NCI-H524 treated with DMSO at 0.1 percent for 48 hours (cell line): ENCODE results near the gene CCDC18.
"Not testable (repeated sequence)": the region's sequence is repeated elsewhere in the genome, so short reads cannot be mapped to it uniquely, and the experiment has no call there.

ENCODE experiments used
- DNase-seq: peaks from one replicate; lab custom pipeline; 2025; lab: John Stamatoyannopoulos, UW

The CCDC18 gene

DNA sequence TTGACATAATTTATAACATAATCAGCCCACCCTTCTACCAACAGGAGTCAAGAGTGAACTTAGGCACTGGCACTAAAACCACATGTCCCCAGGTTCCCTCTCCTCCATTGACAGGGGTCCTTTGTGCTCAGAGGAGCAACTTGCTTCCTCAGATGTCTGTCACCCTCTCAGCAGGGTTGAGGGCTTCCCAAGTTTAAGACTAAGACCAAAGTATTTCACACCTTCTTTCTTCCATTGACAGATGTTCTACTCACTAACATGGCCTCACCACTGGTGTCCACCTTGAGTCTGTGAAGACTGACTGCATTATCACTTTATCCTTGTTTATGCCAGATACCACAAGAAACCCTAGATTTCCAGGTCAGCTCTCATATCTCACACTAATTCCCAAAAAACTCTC, 56.5 kb downstream of the CCDC18 start:
- DNase-seq: no peak

DNA sequence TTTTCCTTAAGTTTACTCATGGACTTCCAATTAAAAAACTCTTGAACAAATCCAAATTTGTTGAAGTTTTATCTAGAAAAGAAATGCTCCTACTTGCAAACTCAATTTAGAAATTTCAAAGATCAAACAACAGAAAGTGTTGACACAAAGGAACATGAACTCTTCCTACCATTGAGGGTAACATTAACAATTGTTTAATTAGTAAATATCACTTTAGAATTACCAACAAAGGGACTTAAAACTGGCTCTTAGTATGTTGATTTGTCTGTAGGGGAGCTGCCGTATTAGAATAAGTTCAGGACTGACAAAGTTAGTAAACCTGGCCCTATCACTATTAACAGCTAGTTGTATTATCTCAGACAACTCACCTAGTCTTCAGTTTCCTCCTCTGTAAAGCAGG, 57.9 kb downstream of the CCDC18 start:
- DNase-seq: no peak

DNA sequence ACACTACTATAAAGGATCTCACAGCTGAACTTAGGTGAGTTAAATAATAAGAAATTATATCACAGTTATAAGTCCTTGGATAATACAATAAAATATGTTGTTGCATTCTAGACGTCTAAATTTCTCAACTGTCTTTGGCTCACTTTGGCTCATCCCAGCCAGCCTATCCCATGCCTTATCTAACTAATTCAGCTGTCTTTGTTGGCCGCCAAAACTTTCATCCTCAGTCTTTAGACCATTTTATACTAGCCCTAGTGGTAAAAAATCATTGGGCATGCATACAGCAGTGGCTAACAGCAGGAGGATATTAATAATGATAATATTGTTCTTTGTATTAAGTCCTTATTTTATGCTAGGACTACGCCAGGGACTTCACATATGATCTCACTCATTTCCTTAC, 59.3 kb downstream of the CCDC18 start:
- DNase-seq: no peak

DNA sequence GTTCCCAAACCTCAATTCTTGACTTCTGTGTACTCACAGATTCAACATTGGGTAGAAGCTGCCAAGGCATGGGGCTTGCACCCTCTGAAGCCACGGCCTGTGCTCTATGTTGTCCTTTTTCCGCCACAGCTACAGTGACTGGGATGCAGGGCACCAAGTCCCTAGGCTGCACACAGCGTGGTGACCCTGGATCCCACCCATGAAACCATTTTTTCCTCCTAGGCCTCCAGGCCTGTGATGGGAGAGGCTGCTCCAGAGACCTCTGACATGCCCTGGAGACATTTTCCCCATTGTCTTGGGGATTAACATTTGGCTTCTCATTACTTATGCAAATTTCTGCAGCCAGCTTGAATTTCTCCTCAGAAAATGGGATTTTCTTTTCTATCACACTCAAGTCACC, 62.7 kb downstream of the CCDC18 start:
- DNase-seq: not testable (repeated sequence)

DNA sequence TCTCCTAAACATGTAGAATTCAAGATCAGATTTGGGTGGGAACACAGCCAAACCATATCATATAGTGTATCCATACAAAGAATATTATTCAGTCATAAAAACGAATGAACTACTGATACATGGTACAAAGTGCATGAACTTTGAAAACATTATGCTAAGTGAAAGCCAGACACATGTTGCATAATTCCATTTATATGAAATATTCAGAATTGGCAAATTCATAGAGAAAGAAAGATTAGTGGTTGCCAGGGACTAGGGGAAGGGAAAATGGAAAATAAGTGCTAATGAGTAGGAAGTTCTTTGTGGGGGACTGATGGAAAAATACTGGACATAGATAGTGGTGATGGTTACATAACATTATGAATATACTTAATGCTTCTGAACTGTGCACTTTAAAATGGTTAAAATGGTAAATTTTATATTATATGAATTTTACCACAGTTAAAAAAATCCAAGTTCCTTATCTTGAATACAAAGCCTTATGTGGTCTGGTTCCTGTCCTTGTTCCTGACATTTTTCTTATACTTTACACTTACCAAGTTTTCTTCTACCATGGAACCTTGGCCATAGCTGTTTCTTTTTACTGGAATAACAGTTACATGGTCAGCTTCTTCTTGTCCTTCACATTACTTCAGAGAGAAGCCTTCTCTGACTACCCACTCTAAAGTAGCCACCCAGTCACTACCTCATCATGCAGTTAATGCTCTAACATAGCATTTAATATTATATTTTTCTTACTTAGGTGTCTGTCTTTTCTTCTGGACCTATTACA, 64.0 kb downstream of the CCDC18 start:
- no peak for DNase-seq

DNA sequence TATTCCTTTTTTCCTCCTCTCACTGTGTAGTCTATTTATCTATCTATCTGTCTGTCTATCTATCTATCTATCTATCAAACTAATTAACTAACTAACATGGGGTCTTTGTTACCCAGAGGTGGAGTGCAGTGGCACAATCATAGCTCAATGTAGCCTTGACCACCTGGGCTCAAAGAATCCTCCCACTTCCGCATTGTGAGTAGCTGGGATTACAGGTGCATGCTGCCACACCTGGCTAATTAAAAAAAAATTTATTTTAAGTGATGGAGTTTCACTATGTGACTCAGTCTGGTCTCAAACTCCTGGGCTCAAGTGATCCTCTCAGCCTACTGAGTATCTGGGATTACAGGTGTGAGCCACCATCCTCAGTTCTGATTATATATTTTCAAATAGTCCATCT, 71.4 kb downstream of the CCDC18 start:
- DNase-seq: no peak

DNA sequence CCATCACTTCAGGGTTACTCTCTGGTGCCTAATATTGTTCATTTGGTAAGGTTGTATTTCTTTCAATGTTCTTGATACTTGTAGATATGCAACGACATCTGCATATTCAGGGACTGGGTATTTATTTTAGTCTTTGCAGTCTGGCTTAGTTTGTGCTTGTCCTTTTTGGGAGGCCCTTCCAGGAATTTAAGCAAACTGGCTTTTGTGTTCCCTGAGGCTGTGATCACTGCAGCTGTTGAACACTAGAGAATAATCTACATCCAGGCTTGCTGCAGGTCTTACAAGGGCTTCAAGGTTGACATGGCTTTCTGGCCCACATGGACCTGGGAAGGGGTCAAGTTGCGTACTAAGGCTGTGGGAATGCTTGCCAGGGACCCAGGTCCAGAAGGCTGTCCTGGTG, 72.1 kb downstream of the CCDC18 start:
- DNase-seq: no peak

DNA sequence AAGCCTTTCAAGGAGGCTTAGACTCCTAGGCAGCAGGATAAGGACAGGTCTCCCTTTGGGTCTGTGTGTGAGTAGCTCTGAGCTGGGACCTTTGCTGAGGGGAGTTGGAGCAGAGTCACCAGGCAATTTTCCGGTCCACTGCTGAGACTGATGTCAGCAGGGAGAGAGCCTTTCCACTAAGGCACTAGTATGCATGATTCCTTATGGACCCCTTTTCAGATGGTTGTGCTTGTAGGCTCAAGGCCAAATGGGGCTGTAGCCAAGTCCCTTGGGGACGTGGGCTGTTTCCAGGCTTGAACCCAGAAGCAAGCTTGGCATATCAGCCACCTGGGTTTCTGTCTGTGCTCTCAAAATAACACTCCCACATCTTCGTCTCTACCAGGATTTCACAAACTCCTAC, 73.0 kb downstream of the CCDC18 start:
- DNase-seq: no peak

DNA sequence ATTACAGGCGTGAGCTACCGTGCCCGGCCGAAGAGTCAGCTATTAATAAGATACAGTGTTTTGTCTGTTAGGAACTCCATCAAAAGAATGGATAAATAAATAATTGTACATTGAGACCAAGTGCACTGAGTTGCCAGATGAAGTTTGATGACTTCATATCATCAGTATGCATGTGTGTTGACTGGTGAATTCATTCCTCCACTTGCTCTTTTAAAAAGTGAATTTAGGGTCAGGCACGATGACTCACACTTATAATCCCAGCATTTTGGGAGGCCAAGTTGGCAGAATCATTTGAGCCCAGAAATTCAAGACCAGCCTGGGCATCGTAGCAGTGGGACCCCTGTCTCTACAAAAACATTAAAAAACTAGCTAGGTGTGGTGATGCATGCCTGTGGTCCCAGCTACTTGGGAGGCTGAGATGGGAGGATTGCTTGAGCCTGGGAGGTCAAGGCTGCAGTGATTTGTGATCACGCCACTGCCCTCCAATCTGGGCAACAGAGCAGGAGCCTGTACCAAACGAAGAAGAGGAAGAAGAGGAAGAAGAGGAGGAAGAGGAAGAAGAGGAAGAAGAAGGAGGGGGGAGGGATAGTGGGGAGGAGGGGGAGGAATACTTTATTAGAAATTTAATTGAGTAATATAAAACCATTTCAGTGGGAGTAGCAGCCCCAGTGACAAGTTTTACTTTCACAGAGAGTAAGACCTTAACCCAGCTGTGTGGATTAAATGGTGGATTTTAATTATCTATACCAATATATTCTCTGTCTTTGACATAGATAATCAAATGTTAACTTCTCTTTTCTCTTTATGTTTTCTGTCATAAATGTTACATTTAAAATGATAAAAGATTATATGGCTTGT, 74.9 kb downstream of the CCDC18 start:
- DNase-seq: no peak

DNA sequence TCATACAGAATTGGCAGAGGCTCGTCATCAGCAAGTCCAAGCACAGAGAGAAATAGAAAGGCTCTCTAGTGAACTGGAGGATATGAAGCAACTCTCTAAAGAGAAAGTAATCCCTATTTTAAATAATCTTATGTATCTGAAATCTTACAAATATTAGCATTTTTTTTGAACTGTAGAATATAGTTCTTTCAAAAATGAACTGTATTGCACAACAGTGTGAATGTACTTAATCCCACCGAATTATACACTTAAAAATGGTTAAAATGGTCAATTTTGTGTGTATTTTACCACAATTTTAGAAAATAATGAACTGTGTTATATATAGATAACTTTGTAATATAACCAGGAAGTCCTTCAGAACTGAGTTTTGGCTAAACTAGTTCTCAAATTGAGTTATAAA, 75.9 kb downstream of the CCDC18 start:
- no peak for DNase-seq

DNA sequence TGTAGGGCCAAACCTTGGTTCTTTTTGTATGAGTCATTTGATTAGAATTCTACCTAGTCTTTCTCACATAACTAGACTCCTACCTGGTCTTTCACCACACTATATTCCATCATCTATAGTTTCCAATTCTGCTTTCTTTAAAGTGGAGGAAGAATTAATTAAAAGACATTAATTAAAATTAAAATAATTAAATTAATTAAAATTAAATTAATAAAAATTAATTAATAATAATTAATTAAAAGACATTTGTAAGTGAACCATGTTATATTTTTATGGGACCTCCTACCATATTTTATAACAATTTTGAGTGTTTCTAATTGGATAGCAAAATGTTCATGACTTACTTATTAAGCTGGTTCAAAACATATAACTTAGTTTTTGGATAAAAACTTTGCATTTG, 77.4 kb downstream of the CCDC18 start:
- no peak for DNase-seq

DNA sequence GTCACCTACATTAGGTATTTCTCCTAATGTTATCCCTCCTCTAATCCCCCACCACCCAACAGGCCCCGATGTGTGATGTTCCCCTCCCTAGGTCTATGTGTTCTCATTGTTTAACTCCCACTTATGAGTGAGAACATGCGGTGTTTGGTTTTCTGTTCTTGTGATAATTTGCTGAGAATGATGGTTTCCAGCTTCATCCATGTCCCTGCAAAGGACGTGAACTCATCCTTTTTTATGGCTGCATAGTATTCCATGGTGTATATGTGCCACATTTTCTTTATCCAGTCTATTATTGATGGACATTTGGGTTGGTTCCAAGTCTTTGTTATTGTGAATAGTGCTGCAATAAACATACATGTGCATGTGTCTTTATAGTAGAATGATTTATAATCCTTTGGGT, 80.2 kb downstream of the CCDC18 start:
- not testable (repeated sequence) for DNase-seq

DNA sequence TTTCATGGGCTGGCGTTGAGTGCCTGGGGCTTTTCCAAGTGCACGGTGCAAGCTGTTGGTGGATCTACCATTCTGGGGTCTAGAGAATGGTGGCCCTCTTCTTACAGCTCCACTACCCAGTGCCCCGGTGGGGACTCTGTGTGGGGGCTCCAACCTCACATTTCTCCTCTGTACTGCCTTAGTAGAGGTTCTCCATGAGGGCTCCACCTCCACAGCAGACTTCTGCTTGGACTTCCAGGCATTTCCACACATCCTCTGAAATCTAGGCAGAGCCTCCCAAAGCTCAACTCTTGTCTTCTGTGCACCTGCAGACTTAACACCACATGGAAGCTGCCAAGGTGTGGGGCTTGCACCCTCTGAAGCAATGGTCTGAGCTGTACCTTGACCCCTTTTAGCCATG, 82.1 kb downstream of the CCDC18 start:
- no peak for DNase-seq

DNA sequence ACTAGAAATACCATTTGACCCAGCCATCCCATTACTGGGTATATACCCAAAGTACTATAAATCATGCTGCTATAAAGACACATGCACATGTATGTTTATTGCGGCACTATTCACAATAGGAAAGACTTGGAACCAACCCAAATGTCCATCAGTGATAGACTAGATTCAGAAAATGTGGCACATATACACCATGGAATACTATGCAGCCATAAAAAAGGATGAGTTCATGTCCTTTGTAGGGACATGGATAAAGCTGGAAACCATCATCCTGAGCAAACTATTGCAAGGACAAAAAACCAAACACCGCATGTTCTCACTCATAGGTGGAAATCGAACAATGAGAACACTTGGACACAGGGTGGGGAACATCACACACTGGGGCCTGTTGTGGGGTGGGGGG, 88.4 kb downstream of the CCDC18 start:
- DNase-seq: not testable (repeated sequence)

DNA sequence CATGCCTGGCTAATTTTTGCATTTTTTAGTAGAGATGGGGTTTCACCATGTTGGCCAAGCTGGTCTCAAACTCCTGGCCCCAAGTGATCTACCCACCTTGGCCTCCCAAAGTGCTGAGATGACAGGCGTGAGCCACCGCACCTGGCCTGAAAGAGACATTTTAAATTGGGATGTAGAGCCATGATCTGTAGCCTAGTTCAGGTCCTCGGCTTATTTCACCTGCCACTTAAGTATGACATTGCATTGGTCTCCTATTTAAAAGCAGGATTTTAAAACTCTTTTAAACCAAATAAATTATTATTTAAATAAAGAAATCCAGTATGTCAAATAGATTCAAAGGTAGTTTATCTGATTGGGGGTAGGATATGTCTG, 94.7 kb downstream of the CCDC18 start:
- not testable (repeated sequence) for DNase-seq

DNA sequence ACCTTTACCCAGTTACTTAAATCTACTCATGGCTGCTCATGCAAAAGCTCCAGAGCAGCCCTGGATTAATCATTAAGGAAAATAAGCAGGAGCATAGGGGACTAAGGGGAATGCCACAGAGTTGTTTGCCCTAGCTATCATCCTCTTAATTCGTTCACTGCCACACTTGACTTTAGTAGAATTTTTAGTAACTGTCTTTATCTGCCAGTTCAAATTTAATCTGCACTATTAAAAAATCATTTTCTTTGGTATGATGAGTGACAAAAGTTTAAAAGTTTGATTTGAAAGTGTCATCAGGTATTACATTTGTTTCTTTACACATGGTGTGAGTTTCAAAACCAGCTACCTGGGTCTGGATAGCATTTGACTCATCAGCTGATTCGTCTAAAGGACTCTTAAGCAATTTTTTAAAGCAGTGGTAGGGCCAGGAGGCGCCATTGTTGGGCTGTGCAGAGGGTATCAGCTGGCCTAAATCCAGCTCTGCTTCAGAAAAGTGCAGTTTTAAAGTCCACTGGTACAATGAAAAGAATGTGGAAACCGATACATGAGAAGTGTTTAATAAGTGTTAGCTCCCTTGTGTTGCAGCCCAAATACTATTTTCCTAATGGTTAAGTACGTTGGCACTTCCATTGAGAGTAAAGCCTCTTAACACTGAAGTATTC, 95.2 kb downstream of the CCDC18 start:
- no peak for DNase-seq

DNA sequence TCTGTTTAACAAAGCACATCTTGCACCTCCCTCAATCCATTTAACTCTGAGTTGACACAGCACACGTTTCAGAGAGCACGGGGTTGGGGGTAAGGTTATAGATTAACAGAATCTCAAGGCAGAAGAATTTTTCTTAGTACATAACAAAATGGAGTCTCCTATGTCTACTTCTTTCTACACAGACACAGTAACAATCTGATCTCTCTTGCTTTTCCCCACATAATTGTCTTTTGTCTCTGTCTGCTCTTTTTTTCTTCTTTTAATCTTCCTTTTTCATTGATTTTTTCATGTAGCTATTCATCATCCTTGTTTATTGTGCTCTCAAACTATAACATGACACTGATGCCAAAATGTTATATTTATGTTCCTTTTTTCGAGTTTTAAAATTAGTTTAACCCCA, 97.0 kb downstream of the CCDC18 start:
- DNase-seq: not testable (repeated sequence)

DNA sequence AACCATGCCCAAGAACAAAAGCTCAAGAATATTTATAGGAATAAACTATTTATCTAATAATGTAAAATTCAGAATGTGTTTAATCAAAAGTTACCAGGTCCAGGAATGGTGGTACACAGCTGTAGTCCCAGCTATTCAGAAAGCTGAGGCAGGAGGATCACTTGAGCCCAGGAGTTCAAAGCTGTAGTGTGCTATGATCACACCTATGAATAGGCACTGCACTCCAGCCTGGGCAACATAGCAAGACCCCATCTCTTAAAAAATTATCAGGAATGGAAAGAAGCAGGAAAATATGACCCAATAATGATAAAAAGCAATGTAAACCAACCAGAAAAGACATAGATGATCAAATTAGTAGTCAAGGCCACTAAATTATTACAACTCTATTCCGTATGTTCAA, 103.0 kb downstream of the CCDC18 start:
- DNase-seq: no peak

DNA sequence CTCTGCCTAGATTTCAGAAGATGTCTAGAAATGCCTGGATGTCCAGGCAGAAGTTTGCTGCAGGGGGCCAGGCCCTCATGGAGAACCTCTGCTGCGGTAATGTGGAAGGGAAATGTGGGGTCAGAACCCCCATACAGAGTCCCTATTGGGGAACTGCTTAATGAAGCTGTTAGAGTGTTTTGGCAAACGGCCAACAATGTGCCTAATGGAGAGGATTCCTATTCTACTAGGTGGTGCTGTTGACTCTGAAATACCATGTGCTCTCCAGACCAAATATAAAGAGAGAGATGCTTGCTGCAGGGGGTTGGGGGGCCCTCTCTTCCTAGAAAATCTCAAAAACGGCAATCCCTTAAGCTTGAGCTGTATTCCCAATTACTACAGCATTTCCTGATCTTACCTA, 108.0 kb downstream of the CCDC18 start:
- DNase-seq: no peak

DNA sequence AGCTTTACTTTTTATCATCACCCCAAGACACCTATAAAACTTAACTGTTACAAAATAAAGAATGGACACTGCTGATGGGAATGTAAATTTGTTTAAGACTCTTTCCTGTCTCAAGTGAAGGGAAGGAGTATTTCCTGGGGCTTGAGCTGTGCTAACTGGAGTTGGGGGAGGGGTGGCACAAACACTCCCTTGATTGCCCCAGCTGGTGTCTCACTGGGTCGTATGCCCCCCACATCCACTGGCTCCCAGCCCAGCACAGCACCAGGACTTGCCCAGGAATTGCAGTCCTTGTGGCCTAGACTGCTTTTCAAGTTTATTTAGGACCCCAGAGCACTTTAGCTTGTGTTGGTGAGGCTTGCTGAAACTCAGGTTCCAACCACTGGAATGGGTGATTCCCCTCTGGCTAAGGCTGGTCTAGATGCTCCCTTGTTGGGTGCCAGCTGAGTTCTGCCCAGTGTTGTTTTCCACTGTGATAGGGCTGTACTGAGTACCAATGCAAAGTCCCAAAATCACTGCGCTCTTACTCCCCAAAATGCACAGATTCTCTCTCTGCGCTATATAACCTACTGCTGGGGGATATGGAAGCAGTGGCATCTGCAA, 116.1 kb downstream of the CCDC18 start:
- no peak for DNase-seq

DNA sequence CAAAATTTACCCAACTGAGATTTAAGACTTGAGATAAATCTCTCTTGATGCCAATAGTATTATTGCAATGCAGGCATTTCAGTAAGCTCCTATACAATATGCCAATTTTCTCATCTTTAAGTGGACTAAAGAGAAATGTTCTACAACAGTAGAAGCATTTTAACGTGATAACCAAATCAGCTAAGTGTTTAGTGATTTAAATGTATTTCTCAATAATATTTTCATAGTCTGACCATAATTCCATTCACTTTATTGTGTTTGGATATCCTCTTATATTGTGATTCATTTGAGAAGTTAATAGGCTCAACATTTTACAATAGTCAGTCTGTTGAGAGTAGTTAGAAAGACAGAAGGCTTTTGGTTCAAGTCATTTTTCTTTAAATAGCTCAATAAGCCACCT, 120.6 kb downstream of the CCDC18 start:
- DNase-seq: no peak

DNA sequence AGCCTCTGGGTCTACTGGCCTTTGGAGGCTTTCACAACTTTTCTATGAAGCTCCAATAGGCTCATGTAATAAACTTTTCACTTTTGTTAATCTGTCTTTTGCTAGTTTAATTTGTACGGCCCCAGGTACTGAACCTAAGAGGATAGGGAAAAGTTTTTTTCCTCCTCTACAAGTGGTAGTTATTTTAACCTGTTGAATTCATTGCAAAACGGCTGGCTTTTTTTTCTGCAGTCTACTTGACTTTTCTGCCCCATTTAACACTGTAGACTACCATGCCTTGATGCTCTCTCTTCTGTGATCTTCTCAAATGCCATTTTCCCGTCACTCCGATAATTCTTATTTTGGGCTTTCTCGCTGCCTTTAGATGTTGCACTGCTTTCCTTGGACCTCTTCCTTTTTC, 121.6 kb downstream of the CCDC18 start:
- no peak for DNase-seq

DNA sequence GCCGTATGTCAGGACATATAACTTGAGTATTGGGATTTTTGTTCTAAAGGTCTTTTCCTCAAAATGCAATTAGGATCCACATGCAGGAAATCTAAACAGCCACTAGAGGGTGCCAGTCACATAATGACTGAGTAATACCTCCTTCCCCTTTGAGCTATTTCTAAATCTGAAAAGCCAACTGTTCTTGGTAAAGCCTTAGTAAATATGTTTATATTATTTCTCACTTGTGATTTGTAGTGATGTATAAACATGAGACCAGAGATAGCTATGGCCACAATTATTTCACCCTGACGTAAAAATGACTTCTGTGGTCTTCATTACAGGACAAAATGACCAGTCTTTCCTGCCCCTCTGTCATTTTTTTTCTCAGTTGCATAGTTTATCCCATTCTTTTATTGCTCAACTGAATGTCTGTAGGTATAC, 124.2 kb downstream of the CCDC18 start:
- DNase-seq: no peak
